DND-41 (cell line): Measurements from ENCODE around the gene CAMK2N1.

ENCODE experiments used
- ATAC-seq: fragments of 200-7000 bp; cut with Tn5 transposase; 3 replicates; pipeline ENCODE4 v1.9.1; 2021; ENCODE audit warnings: low read depth; ENCODE audit not compliant: insufficient read depth
- DNase-seq: peaks from one replicate; pipeline ENCODE4 v3.0.0-alpha.2; 2020
- H2AFZ ChIP-seq: 2 replicates; pipeline ENCODE4 v1.6.0; 2012; ENCODE audit warnings: low read depth, low read length
- H3K27ac ChIP-seq: 2 replicates; pipeline ENCODE4 v1.5.1; 2012; ENCODE audit warnings: low read length, inconsistent platforms
- H3K27me3 ChIP-seq: fragments of 200-600 bp; sonication (generic); 2 replicates; pipeline ENCODE4 v1.6.0; 2012; ENCODE audit warnings: low read length, mild to moderate bottlenecking, inconsistent platforms; ENCODE audit not compliant: insufficient read depth, poor library complexity
- H3K36me3 ChIP-seq: 2 replicates; pipeline ENCODE4 v1.5.1; 2012; ENCODE audit warnings: low read length, inconsistent platforms; ENCODE audit not compliant: insufficient read depth
- H3K4me1 ChIP-seq: 2 replicates; pipeline ENCODE4 v1.5.1; 2012; ENCODE audit warnings: mild to moderate bottlenecking, low read length; ENCODE audit not compliant: insufficient read depth
- H3K4me2 ChIP-seq: 2 replicates; pipeline ENCODE4 v1.6.0; 2012; ENCODE audit warnings: mild to moderate bottlenecking, moderate library complexity, low read length, inconsistent platforms; ENCODE audit not compliant: insufficient read depth
- H3K4me3 ChIP-seq, 2 experiments: fragments of 200-600 bp in 1 of 2; shearing (Covaris generic) in 1 of 2; 2 replicates each; pipeline ENCODE4 v1.5.1; 2012 to 2016; ENCODE audit warnings: inconsistent platforms in 2 of 2, low read length in 2 of 2, mild to moderate bottlenecking in 2 of 2, low read depth in 1 of 2, moderate library complexity in 1 of 2
- H3K79me2 ChIP-seq: 2 replicates; pipeline ENCODE4 v1.6.0; 2012; ENCODE audit warnings: low read length, inconsistent platforms; ENCODE audit not compliant: insufficient read depth
- H3K9ac ChIP-seq: 2 replicates; pipeline ENCODE4 v1.6.0; 2012; ENCODE audit warnings: low read depth, mild to moderate bottlenecking, inconsistent platforms, low read length, moderate library complexity
- H3K9me3 ChIP-seq: 2 replicates; pipeline ENCODE4 v1.5.1; 2012; ENCODE audit warnings: low read length, moderate library complexity, mild to moderate bottlenecking, inconsistent platforms; ENCODE audit not compliant: insufficient read depth, severe bottlenecking
- H4K20me1 ChIP-seq: 2 replicates; pipeline ENCODE4 v1.6.0; 2012; ENCODE audit warnings: low read length; ENCODE audit not compliant: insufficient read depth
- EZH2 ChIP-seq: IDR thresholded peaks from 3 replicates; pipeline ENCODE4 v1.6.1; 2012; ENCODE audit warnings: borderline replicate concordance, low read depth, mild to moderate bottlenecking, moderate library complexity, low read length, inconsistent platforms; ENCODE audit not compliant: severe bottlenecking
- TF ChIP-seq, protein P1 (sequence below): IDR thresholded peaks from 2 replicates; pipeline ENCODE4 v1.5.1; 2012; ENCODE audit warnings: borderline replicate concordance, low read length, moderate library complexity, mild to moderate bottlenecking; ENCODE audit not compliant: poor library complexity, severe bottlenecking; ENCODE audit errors: extremely low read depth

The CAMK2N1 gene

GRCh38 chr1:20481643-20482498 lies 4.1 kb downstream of the CAMK2N1 start:
- Histone ChIP-seq H3K4me2 (no peak overlapping the region), H3K4me1 (no peaks in the 10 kb centered on the region), H3K27me3 (peaks cover 15% of the 10 kb centered on the region), H3K9ac (no peak overlapping the region), H3K27ac (no peak overlapping the region), H3K4me3 (no peak overlapping the region), H3K79me2 (no peaks in the 10 kb centered on the region), H4K20me1 (0 out of 2 replicates have a peak, but pooled peaks cover 5% of the 10 kb centered on the region), H3K36me3 (no peaks in the 10 kb centered on the region), H3K9me3 (no peaks in the 10 kb centered on the region), H2AFZ (no peak overlapping the region)
- DNase-seq, result no peak
- TF ChIP-seq, protein P1, sequence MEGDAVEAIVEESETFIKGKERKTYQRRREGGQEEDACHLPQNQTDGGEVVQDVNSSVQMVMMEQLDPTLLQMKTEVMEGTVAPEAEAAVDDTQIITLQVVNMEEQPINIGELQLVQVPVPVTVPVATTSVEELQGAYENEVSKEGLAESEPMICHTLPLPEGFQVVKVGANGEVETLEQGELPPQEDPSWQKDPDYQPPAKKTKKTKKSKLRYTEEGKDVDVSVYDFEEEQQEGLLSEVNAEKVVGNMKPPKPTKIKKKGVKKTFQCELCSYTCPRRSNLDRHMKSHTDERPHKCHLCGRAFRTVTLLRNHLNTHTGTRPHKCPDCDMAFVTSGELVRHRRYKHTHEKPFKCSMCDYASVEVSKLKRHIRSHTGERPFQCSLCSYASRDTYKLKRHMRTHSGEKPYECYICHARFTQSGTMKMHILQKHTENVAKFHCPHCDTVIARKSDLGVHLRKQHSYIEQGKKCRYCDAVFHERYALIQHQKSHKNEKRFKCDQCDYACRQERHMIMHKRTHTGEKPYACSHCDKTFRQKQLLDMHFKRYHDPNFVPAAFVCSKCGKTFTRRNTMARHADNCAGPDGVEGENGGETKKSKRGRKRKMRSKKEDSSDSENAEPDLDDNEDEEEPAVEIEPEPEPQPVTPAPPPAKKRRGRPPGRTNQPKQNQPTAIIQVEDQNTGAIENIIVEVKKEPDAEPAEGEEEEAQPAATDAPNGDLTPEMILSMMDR, result no peak
- no peak for TF ChIP-seq EZH2
- ATAC-seq, result no peak

DNA sequence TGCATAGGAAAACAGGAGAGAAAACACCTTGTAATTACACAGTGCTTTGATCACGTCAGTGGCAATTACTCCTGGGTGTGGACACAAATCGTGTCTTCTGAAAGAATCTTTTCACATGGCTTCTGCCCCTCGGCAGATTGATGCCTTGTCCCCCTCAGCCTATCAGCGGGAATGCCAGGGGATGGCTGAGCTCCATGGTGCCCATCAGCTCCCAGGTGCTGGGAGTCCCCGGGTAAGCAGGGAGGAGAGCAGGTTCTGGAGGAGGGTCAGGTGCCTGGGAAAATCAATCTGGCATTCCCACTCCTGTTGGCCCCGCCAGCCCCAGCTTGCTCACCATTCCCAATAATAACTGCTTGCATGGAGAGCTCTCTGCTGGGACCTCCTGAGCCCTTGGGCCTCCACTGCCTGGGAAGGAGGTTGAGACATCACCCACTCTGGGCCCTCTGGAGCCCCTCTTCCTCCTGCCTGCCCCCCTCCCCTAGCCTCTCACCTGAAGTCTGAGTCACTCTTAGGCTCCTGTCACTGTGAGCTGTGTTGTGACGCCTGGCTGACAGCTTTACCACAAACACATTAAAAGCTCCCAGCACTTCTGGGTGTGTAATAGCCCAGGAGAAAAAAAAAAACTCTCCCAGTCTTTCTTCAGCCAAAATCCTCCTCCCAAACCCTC lies 4.9 kb downstream of the CAMK2N1 start:
- TF ChIP-seq, protein P1, result no peak
- no peak for TF ChIP-seq EZH2
- Histone ChIP-seq H4K20me1 (0 out of 2 replicates have a peak, but pooled peaks cover 5% of the 10 kb centered on the region), H3K27ac (no peak overlapping the region), H3K27me3 (peaks cover 15% of the 10 kb centered on the region), H3K4me1 (no peaks in the 10 kb centered on the region), H3K79me2 (no peaks in the 10 kb centered on the region), H3K4me3 (no peak overlapping the region), H3K36me3 (no peaks in the 10 kb centered on the region), H3K4me2 (no peak overlapping the region), H3K9me3 (no peaks in the 10 kb centered on the region), H2AFZ (no peak overlapping the region), H3K9ac (no peak overlapping the region)
- DNase-seq (no peak), ATAC-seq (no peak)

DNA sequence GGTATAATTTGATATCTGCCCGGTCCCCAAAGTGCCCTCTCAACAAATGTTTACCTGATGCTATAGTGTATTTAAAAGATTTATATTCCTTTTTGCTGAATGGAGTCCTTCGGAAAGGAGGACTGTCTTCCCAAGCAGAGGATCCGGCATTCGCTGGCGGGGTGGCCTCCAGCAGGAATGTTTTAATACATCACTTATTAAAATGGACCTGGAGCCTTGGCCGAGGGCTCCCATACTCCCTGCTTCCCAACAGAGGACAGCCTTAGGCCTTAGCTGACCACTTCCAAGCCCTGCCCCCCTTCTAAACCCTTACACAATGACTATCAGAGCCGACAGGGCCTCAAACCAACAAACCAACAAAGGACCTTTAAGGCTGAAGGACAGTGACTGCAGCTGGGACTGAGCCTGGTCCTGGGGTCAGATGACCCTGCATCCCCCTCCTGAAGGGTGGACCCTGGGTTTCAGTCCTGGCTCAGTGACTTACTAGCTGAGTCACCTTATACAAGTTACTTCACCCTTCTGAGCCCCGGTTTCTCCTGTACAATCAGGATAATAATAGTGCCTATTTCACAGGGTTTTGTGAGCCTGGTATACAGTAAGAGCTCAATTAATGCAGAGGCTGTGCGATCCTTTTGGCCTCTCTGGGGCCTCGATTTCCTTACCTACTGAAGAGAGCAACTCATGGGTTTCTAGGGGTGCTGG lies 5.6 kb downstream of the CAMK2N1 start:
- no peak overlapping the region for H3K4me2 ChIP-seq
- ATAC-seq (no peak), DNase-seq (no peak)
- no peak overlapping the region for H2AFZ ChIP-seq
- H3K4me3 ChIP-seq, result no peak overlapping the region
- H3K27ac ChIP-seq, result no peak overlapping the region
- no peaks in the 10 kb centered on the region for H3K9me3 ChIP-seq
- no peaks in the 10 kb centered on the region for H3K79me2 ChIP-seq
- no peaks in the 10 kb centered on the region for H3K4me1 ChIP-seq
- H3K9ac ChIP-seq, result no peak overlapping the region
- peaks cover 15% of the 10 kb centered on the region for H3K27me3 ChIP-seq
- 0 out of 2 replicates have a peak, but pooled peaks cover 5% of the 10 kb centered on the region for H4K20me1 ChIP-seq
- TF ChIP-seq, protein P1, result no peak
- TF ChIP-seq EZH2, result no peak
- no peaks in the 10 kb centered on the region for H3K36me3 ChIP-seq
